GM21723 (cell line): ENCODE data around the gene INTS11.

Experiments
- ATAC-seq: cut with Tn5 transposase; IDR thresholded peaks from one replicate; pipeline ENCODE4 v1.9.1; 2021; ENCODE audit warnings: mild to moderate bottlenecking, moderate library complexity; ENCODE audit not compliant: unreplicated experiment

Gene INTS11

GRCh38 chr1:1345384-1345783 lies 20.9 kb upstream of the INTS11 start:
- ATAC-seq: no peak

- no peak for ATAC-seq
Measured at GRCh38 chr1:1344655-1345361, 20.3 kb upstream of the INTS11 start.

DNA sequence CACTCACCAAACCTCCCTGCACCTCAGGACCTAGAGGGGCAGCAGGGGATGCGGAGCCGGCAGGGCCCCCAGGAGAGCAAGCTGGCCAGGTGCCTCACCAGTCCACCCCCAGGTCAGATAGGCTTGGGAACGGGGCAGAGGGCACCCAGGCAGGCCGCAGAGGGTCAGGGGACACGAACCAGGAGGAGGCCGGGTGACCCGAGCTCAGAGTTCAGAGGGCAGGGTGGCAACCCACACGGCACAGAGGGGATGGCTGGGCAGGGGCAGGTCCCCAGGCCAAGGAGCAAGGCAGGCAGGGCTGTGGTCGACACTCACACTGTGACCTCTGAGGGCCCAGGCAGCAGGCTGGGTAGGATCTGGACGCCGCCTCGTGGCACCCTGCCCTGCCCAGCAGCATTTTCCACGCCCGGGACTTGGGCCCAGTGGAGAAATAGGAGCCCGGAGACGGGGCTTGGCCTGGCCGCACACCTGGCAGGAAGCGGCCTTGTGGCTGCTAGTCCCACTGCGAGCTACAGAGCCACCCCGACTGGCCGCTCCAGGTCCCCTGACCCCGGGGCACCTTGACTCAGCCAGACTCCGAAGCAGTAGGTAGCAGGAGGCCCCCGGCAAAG lies 19.5 kb upstream of the INTS11 start:
- ATAC-seq: no peak

DNA sequence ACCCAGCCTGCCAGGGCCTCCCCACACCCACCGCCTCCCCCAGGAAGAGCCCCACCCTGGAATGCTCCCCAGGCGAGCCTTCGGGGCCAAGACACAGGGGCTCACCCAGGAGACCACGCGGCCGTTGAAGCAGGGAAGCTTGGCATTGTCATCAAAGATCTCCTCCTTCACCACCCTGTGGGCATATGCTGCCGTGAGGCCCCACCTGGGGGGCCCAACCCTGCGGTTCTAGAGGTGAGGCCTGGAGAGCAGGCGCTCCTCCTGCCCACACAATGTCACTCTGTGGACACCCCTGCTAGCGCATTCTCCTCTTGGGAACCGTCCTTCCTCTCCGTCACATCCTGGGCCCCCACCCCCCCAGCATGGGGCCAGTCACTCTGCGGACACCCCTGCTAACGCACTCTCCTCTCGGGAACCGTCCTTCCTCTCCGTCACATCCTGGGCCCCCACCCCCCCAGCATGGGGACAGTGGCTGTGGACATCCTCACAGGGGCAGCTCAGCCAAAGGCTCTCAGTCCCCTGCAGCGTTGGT lies 18.2 kb upstream of the INTS11 start:
- ATAC-seq: no peak

DNA sequence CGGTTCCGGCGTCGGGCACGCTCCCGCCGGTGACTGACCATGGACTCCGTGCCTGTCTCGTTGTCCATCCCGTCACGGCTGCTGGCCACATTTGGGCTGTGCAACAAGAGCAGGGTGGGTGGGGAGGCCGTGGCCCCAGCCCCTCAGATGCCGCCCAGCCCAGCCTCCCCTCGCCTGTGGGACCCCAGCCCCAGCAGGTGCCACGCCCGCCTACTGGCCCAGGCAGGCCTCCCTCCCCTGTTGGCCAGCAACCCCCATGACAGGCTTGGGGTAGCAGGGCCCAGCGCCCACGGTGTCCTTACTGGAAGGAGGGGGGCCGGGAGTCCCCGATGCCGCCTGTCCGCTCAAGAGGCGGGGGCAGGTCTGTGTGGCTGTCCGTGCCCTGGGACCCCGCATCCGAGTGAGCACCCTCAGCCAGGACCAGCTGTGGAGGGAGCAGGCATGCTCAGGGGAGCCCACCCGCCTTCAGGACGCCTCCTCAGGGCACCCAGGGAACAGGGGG lies 17.7 kb upstream of the INTS11 start:
- ATAC-seq: no peak

- ATAC-seq: no peak
Measured at GRCh38 chr1:1341549-1342021, 17.1 kb upstream of the INTS11 start.

- ATAC-seq: no peak
Measured at GRCh38 chr1:1340791-1341548, 16.5 kb upstream of the INTS11 start.

GRCh38 chr1:1340185-1340584 lies 15.7 kb upstream of the INTS11 start:
- ATAC-seq: no peak

DNA sequence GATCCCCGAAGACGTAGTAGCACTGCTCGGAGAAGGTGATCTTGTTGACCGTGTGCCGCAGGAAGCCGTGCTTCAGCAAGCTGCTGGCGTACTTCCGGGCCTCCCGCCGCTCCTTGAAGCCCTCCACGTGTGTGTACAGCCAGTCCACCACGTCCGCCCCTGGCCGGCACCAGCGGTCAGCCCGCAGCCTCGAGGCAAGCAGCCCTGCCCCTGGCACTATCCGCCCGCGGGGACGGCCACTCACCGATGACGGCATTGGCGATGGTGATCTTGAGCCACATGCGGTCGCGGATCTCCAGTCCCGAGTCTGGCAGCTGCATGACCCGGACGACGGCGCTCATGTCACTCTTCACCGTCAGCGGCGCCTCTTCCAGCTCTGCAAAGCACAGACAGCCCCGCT lies 13.8 kb upstream of the INTS11 start:
- ATAC-seq: no peak

DNA sequence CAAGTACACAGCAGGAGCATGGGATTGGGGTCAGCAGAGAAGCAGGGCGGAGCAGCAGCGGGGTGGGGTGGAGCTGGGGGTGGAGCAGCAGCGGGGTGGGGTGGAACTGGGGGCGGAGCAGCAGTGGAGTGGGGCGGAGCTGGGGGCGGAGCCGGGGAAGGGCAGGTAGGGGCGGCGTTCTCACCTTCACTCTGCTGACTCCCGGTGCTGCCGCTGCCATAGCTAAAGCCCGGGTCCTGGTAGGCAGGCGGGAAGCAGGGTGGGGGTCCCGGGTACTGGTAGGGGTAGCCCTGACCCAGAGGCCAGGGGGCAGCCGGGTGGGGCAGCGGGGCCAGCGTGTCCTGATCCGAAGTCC lies 13.3 kb upstream of the INTS11 start:
- ATAC-seq: no peak

DNA sequence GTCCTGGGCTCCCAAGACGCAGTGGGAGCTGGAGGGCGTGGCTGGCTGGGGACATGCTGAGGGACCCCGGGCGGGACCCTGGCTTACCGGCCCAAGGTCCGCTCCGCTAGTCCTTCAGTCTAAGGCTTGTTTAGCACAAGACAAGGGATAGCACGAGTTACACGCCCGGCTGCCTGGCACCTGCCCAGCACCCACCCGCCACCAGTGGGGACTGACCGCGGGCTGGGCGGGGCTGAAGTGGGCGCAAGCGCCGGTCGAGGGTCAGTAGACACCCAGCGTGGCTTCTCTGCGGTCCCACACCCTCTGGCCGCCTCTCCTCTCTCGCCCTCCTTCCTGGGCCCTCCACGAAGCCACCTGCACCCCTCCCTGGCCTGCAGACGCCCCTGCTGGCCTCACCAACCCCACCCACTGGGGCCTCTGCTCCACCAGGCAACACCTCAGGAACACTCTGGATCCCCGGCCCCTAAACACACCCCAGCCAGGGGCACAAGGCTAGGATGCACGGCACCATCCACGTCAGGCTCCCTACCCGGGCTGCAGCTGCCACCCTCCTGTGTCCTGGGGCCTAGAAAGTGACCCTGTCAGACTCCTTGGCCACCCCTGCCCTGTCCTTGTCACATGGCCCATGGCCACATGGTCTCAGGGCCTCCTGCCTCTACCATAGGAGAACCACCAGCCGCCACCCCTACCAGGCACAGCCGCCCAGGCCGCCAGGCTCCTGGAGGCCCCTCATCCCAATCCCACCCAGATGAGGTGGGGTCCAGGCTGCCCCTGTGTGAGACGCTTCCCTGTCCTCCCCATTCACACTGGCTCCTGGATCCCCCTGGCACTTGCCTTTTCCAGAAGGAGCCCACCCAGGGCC lies 12.7 kb upstream of the INTS11 start:
- ATAC-seq: no peak

GRCh38 chr1:1336446-1336845 lies 12.0 kb upstream of the INTS11 start:
- no peak for ATAC-seq

DNA sequence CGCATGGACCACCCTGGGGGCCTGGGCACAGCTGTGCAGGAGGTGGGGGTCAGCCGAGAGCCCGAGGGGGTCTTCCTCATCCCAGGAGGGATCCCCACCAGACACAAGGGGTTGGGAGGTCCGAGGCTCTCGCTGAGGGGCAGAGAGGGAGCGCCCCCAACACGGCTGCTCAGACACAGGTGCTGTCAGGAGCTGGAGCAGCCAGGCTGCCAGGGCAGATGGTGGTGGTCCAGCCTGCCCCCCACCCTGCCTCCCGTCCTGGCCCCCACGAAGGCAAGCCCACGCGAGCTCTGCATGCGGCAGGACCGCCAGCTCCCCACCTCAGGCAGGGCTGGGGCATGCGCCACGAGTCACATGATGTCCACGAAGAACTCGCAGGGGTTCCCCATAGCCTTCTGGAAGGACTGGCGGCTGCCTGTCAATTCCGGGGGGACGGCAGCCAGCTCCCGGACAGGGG lies 11.4 kb upstream of the INTS11 start:
- no peak for ATAC-seq

DNA sequence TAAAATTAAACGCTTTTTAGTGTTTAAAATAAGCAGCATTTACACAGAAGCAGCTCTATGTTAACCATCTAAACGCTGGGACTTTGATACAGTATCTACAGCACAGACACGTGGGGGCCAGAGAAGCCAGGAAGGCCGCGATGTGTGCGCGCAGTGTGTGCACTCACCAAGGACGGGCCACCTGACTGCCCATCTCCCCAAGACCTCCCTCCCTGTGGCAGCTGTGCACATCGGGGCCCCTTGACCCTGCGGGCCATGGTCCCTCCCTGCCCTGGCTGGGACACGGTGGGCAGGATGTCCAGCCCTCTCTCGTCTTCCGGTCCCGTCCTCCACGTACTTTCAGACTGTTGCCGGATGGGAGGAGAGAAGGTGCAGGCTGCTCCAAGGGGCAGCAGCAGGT lies 10.8 kb upstream of the INTS11 start:
- ATAC-seq: no peak

- no peak for ATAC-seq
Measured at GRCh38 chr1:1334835-1335234, 10.4 kb upstream of the INTS11 start.

- no peak for ATAC-seq
Measured at GRCh38 chr1:1333551-1334241, 9.2 kb upstream of the INTS11 start.

GRCh38 chr1:1332774-1333480 lies 8.5 kb upstream of the INTS11 start:
- ATAC-seq: no peak

GRCh38 chr1:1332031-1332755 lies 7.7 kb upstream of the INTS11 start:
- no peak for ATAC-seq
